C4-2B (cell line): Measurements from ENCODE around the gene NLGN2.

Source experiments
- CTCF ChIP-seq: fragments of 450-650 bp; conservative IDR thresholded peaks from 2 replicates; pipeline ENCODE4 v1.5.1; 2017; ENCODE audit warnings: mild to moderate bottlenecking
- ZFX ChIP-seq: fragments of 450-650 bp; IDR thresholded peaks from 2 replicates; pipeline ENCODE4 v1.6.1; 2017

- TF ChIP-seq CTCF (no peak), ZFX (no peak)
These were observed 11.5 kb upstream of the NLGN2 start for GRCh38 chr17:7396147-7396546.
